IPS-15b (cell line): ENCODE measurements around the gene PLCE1.
"Not testable (repeated sequence)": the region's sequence is repeated elsewhere in the genome, so short reads cannot be mapped to it uniquely, and the experiment has no call there.

Source experiments
- H3K27me3 ChIP-seq: one replicate; pipeline ENCODE4 v1.6.1; 2013; ENCODE audit warnings: low read length; ENCODE audit not compliant: control insufficient read depth, insufficient read depth
- H3K36me3 ChIP-seq: one replicate; pipeline ENCODE4 v1.6.1; 2013; ENCODE audit warnings: low read length; ENCODE audit not compliant: control insufficient read depth, insufficient read depth
- H3K4me1 ChIP-seq: one replicate; pipeline ENCODE4 v1.6.1; 2013; ENCODE audit warnings: mild to moderate bottlenecking, low read length; ENCODE audit not compliant: control insufficient read depth, insufficient read depth
- H3K4me3 ChIP-seq: one replicate; pipeline ENCODE4 v1.5.1; 2013; ENCODE audit warnings: low read depth, low read length
- H3K9ac ChIP-seq: one replicate; pipeline ENCODE4 v1.6.1; 2013; ENCODE audit warnings: low read depth, mild to moderate bottlenecking, low read length
- H3K9me3 ChIP-seq: one replicate; pipeline ENCODE4 v1.6.1; 2013; ENCODE audit warnings: mild to moderate bottlenecking, low read length; ENCODE audit not compliant: control insufficient read depth, insufficient read depth

PLCE1 gene

DNA sequence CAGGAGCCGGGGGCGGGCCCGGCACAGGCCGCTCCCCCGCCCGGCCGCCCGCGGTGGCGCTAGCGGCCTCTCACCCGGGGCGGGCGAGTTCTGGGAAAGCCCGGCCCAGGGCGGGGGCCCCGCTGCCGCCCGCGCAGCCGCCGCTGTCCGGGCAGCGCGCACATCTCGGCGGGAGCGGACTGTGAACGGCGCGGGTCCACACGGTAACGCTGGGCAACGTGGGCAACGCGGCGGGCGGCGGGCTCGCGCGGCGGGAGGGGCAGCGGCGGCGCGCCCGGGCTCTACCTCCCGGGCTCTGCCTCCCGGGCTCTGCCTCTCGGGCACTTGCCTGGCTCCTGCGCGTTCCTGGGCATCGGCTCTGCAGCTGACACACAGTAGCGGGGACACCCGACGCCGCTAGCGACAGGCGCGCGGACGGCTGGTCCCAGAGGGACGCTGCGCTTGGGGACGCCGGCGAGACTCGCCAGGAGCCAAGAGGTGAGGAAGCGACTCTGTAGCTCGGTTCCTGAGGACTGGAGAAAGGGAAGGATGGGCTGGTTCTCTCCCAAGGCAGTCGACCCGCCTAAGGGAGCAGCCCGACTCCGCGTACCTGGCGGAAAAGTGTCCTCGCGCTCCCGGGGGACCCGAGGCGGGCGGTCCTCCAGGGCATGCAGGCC is at the start of gene PLCE1:
TSS of gene PLCE1 (plus strand) at position 150 of the 656 bp plus-strand sequence. CDS start 37,116 bp downstream, outside the sequence.
- H3K27me3 ChIP-seq = peaks cover 83% of the 10 kb centered on the region
- no peak within 1 kb of the TSS for H3K9ac ChIP-seq
- H3K4me1 ChIP-seq = peaks cover 5% of the 10 kb centered on the region
- no peaks in the 10 kb centered on the region for H3K36me3 ChIP-seq
- H3K9me3 ChIP-seq = no peaks in the 10 kb centered on the region
- peak within 1 kb of the TSS; percentile 56 for H3K4me3 ChIP-seq

DNA sequence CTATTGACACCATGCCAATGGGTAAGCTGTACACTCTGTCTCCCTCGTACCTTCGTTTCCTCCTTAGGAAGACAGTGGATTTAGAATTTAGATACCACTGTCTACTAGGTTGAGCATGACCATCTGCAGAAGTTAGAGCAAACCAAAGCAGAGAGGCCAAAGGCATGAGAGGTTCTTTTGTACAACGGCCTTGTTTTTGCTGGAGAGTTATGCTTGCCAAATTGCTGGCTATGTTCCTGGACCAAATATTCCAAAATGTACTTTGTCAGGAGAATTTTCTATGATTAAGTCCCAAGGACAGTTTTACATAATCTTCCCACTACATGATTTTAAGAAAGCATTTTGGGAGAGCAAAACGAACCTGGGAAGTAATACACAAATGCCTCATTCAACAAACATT is 47.9 kb upstream of the PLCE1 start:
- Histone ChIP-seq H3K9ac (no peak overlapping the region), H3K4me3 (no peak overlapping the region), H3K36me3 (no peaks in the 10 kb centered on the region), H3K27me3 (no peaks in the 10 kb centered on the region), H3K4me1 (no peaks in the 10 kb centered on the region), H3K9me3 (no peaks in the 10 kb centered on the region)

DNA sequence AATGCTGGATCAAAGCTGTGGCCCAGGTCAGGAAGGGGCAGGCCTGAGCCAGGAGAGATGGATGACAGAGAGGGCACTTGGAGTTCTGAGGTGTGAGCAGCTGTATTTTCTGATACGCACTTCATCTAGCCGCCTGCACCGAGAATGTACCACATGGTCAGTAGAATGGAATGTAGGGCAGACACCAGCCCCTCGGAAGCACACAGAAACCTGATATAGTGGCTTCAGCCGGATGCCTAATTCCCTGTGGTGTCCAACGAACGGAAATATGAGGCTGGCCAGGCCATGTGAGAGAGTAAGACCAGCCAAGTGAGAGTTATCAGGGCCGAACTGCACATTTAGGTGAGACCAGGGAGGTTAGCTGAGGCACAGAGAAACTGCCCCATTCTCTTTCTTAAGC is 46.7 kb upstream of the PLCE1 start:
- Histone ChIP-seq H3K36me3 (no peaks in the 10 kb centered on the region), H3K4me3 (no peak overlapping the region), H3K27me3 (no peaks in the 10 kb centered on the region), H3K9me3 (no peaks in the 10 kb centered on the region), H3K9ac (no peak overlapping the region), H3K4me1 (no peaks in the 10 kb centered on the region)

DNA sequence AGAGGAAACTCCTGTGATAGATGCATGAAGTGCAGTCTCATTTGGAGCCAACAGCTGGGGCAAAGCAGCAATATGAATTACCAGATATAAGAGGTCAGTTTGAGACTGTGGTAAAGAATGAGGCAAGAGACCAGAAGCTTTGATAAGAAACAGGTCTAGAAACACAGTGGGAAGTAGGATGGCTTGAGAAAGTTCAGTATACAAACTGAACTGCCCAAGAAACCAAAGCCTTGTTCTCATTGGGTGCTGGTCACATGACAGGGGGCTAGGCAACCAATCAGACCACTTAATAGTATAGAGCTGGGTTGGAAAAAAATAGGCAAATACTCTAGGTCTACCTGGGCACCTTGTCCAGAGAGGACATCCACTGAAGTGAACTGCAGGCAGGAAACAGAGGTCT is 46.2 kb upstream of the PLCE1 start:
- H3K4me1 ChIP-seq = no peaks in the 10 kb centered on the region
- no peak overlapping the region for H3K4me3 ChIP-seq
- H3K9ac ChIP-seq = no peak overlapping the region
- no peaks in the 10 kb centered on the region for H3K9me3 ChIP-seq
- no peaks in the 10 kb centered on the region for H3K27me3 ChIP-seq
- H3K36me3 ChIP-seq = no peaks in the 10 kb centered on the region

DNA sequence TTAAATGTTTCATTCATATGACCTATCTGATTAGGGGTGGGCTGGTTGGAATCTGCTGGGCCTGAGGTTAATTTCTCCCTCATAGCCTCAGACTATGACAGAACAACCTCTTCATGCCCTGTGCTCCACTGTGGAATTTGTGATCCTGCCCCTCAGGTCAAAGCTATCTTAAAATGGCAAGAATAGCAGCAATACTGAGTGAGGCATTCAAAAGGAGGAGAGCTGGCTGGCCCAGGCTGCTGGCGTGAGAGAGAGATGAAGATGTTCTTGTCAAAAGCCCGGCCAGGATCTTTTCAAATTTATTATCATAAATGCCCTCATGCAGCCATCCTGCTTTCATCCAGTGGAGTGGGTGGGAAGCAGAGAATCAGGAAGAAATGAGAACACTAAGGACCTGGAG is 41.8 kb upstream of the PLCE1 start:
- Histone ChIP-seq H3K27me3 (no peaks in the 10 kb centered on the region), H3K9me3 (no peaks in the 10 kb centered on the region), H3K36me3 (no peaks in the 10 kb centered on the region), H3K9ac (no peak overlapping the region), H3K4me3 (no peak overlapping the region), H3K4me1 (no peaks in the 10 kb centered on the region)

DNA sequence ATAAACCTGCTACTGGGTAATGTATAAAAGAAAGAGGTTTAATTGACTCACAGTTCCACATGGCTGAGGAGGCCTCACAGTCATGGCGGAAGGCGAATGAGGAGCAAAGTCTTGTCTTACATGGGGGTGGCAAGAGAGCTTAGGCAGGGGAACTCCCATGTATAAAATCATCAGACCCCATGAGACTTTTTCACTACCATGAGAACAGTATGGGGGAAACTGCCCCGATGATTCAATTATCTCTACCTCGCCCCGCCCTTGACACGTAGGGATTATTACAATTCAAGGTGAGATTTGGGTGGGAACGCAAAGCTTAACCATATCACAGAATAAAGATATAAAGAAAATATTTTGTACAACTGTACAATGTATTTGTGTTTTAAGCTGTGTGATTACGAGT is 39.4 kb upstream of the PLCE1 start:
- Histone ChIP-seq H3K4me1 (no peaks in the 10 kb centered on the region), H3K9me3 (no peaks in the 10 kb centered on the region), H3K9ac (no peak overlapping the region), H3K4me3 (no peak overlapping the region), H3K36me3 (no peaks in the 10 kb centered on the region), H3K27me3 (no peaks in the 10 kb centered on the region)

DNA sequence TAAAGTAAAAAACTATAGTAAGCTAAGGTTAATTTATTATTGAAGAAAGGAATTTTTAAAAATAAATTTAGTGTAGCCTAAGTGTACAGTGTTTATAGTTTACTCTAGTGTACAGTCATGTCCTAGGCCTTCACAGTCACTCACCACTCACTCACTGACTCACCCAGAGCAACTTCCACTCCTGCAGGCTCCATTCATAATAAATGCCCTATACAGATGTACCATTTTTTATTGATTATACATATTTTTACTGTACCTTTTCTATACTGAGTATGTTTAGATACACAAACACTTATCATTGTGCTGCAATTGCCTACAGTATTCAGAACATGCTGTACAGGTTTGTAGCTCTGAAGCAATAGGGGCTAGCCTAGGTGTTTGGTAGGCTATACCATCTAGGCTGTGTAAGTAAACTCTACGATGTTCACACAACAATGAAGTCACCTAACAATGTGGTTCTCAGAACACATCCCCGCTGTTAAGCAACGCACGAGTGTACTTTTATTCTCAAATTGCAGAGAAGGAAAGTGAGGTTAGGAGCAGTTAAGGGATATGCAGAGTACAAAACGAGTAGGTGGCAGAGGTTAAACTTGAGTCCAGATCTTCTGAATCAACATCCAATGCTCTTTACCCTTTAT is 38.9 kb upstream of the PLCE1 start:
- Histone ChIP-seq H3K4me3 (no peak overlapping the region), H3K9ac (no peak overlapping the region), H3K4me1 (no peaks in the 10 kb centered on the region)

DNA sequence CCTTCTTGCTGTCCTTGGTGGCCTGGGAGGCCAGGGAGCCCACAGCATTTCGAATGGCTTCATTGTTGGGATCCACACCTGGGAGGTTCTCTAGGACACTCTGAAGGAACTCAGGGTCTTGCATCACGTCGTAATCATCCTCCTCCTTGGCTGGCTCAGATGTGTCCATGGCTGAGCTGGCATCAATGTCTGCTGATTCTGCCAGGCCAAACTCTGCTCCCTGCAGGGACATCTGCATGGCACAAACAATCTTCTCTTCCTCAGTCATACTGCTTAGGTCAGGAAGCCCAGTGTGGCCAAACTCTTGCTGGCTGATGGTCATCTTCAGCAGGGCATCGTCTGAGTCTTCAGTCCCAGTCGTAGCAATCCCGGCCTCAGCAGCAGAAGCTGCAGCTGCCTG is 34.9 kb upstream of the PLCE1 start:
- Histone ChIP-seq H3K4me1 (no peaks in the 10 kb centered on the region), H3K9ac (no peak overlapping the region), H3K9me3 (no peaks in the 10 kb centered on the region), H3K36me3 (no peaks in the 10 kb centered on the region), H3K27me3 (no peaks in the 10 kb centered on the region), H3K4me3 (no peak overlapping the region)

More for the DNA sequence above, 38.9 kb upstream of the PLCE1 start:
- H3K27me3 ChIP-seq = no peaks in the 10 kb centered on the region
- no peaks in the 10 kb centered on the region for H3K36me3 ChIP-seq
- no peaks in the 10 kb centered on the region for H3K9me3 ChIP-seq

DNA sequence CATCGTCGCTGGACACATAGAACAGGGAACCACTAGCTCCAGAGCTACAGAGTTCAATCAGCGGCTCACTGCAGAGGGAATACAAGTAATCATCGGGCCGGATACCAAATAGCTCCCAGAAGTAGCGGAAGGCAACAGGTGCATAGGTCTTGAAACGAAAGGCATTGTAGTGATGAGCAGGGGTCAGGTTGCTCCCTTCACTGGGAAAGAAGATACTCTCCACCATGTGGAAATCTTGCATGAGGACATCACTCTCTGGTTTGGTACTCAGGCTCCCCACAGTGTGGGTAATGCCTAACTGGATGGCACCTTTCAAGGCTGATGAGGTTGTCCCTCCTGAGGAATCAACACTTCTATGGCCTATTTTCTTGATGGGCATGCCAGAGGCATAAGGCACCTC is 32.7 kb upstream of the PLCE1 start:
- H3K36me3 ChIP-seq, H3K4me3 ChIP-seq: not testable (repeated sequence)

DNA sequence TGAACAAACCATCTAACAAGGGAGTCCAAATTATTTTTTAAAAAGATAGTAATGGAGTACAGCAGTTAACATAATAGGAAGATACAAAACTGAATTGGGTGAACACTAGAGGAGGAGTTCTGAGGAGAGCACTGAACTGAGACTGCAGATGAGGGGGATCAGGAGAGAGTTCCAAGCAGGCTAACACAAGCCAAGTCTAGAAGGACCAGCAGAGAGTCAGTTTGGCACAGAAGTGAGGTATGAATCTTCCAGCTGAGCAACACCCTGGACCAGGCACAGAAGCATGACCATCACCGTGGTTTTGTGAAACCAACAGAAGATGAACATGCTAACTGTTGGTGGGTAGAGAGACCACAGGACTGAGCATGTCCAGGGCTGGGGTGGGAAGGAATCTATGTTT is 30.8 kb upstream of the PLCE1 start:
- H3K9me3 ChIP-seq = no peaks in the 10 kb centered on the region
- H3K36me3 ChIP-seq = no peaks in the 10 kb centered on the region
- no peak overlapping the region for H3K4me3 ChIP-seq
- H3K27me3 ChIP-seq = no peaks in the 10 kb centered on the region
- H3K4me1 ChIP-seq = no peaks in the 10 kb centered on the region
- H3K9ac ChIP-seq = no peak overlapping the region

More for the DNA sequence above, 32.7 kb upstream of the PLCE1 start:
- H3K4me1 ChIP-seq, H3K27me3 ChIP-seq, H3K9ac ChIP-seq, H3K9me3 ChIP-seq: not testable (repeated sequence)

DNA sequence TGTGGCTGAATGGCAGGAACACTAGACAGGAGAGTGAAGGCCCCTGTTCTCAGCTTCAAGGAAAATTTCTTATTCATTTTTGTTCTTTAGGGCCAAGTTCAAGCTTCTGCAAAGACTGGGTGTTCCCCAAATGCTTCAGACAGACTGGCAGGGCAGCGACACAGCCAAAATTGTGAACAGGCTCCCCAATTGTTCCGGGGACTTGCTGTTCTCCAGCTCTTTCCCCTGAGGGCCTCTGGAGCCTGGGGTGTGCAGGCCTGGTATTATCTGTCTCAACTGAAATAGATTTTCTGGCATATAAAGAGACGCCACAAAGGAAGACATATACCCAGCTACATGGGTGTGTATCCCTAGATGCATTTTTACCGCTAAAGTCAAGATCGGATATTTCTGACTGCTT is 30.3 kb upstream of the PLCE1 start:
- Histone ChIP-seq H3K27me3 (no peaks in the 10 kb centered on the region), H3K4me1 (no peaks in the 10 kb centered on the region), H3K36me3 (no peaks in the 10 kb centered on the region), H3K9me3 (no peaks in the 10 kb centered on the region), H3K9ac (no peak overlapping the region), H3K4me3 (no peak overlapping the region)

DNA sequence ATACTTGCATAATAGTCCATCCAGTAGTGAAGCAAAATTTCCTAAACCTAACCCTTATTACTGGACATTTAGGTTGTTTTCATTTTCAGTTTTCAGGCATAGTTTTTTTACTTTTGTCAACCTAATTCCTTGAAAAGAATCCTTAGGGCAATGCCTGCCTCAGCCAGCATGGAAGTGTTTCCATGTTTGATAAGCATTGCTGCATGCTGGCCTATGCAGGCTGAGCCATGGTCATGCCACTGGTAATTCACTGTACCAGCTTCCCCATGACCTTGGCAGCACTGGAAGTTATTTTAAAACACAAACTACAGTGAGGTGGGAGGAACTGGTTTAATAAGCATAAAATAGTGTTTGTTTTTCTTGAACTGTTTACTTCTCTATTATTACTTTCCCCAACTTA is 27.8 kb upstream of the PLCE1 start:
- H3K27me3 ChIP-seq = no peaks in the 10 kb centered on the region
- no peak overlapping the region for H3K4me3 ChIP-seq
- H3K4me1 ChIP-seq = no peaks in the 10 kb centered on the region
- H3K9ac ChIP-seq = no peak overlapping the region
- no peaks in the 10 kb centered on the region for H3K36me3 ChIP-seq
- no peaks in the 10 kb centered on the region for H3K9me3 ChIP-seq
